Endothelial cell of umbilical vein (primary cell): Measurements from ENCODE around the gene CCDC88B. TPM values are rescaled to one million over a fixed set of nuclear protein-coding genes. Genes with fewer than 3 reads are reported as not detected.

Source experiments
- BruUV-seq: library from RNA; stranded (reverse); fragments of 400-500 nt; replicated peaks from 2 replicates; lab custom pipeline; 2021; lab: Mats Ljungman, UMichigan
- CTCF ChIA-PET: fragments of 300-600, 350-600 bp; sonication (Branson Sonifier 250); formaldehyde crosslinking; loops from one replicate; lab custom pipeline; 2021; ENCODE audit warnings: antibody characterized with exemption, inconsistent platforms; lab: Charles Lee
- POLR2A ChIA-PET: fragments of 300-600, 350-600 bp; sonication (Branson Sonifier 250); formaldehyde crosslinking; loops from one replicate; lab custom pipeline; 2021; ENCODE audit warnings: antibody characterized with exemption, inconsistent platforms; lab: Charles Lee
- DNase-seq: peaks from one replicate; pipeline ENCODE4 v3.0.0-alpha.2; 2011; ENCODE audit warnings: low read depth, low spot score
- FAIRE-seq: peaks from 2 replicates; lab custom pipeline; 2011; peaks lifted over from hg19 to GRCh38; lab: Jason Lieb, UNC
- H2AFZ ChIP-seq: 2 replicates; pipeline ENCODE4 v1.6.0; 2012; ENCODE audit warnings: low read depth, low read length, control low read depth, inconsistent platforms
- H3K27ac ChIP-seq: 2 replicates; pipeline ENCODE4 v1.5.1; 2011; ENCODE audit warnings: low read depth, mild to moderate bottlenecking, control low read depth, low read length, moderate library complexity; ENCODE audit not compliant: insufficient read depth
- H3K27me3 ChIP-seq, 2 experiments: 2 replicates each; pipeline versions ENCODE4 v1.6.0 to v1.6.1; 2011; ENCODE audit warnings: low read length in 2 of 2, mixed read lengths in 1 of 2; ENCODE audit not compliant: control insufficient read depth in 2 of 2, insufficient read depth in 2 of 2
- H3K36me3 ChIP-seq, 2 experiments: 2 replicates in 1 of 2; 3 replicates in 1 of 2; pipeline ENCODE4 v1.5.1; 2011; ENCODE audit warnings: low read length in 2 of 2, mild to moderate bottlenecking in 1 of 2, moderate library complexity in 1 of 2; ENCODE audit not compliant: control insufficient read depth in 2 of 2, insufficient read depth in 2 of 2; ENCODE audit errors: extremely low read depth in 1 of 2
- H3K4me1 ChIP-seq: 3 replicates; pipeline ENCODE4 v1.5.1; 2011; ENCODE audit warnings: mild to moderate bottlenecking, low read length; ENCODE audit not compliant: control insufficient read depth, insufficient read depth; ENCODE audit errors: extremely low read depth
- H3K4me2 ChIP-seq: 2 replicates; pipeline ENCODE4 v1.6.1; 2011; ENCODE audit warnings: low read length, control low read depth, mixed read lengths; ENCODE audit not compliant: insufficient read depth
- H3K4me3 ChIP-seq, 3 experiments: fragments of 200-600 bp in 1 of 3; sonication (generic), shearing (Covaris generic) in 1 of 3; replicated peaks in 1 of 3; 2 replicates each; pipeline ENCODE4 v1.5.1; 2011 to 2016; ENCODE audit warnings: control low read depth in 3 of 3, low read length in 3 of 3, mild to moderate bottlenecking in 2 of 3, inconsistent platforms in 1 of 3, low read depth in 1 of 3, moderate library complexity in 1 of 3; ENCODE audit not compliant: insufficient read depth in 1 of 3
- H3K79me2 ChIP-seq: 2 replicates; pipeline ENCODE4 v1.6.0; 2012; ENCODE audit warnings: low read length, inconsistent platforms; ENCODE audit not compliant: control insufficient read depth, insufficient read depth
- H3K9ac ChIP-seq: replicated peaks from 2 replicates; pipeline ENCODE3; 2011; ENCODE audit warnings: low read length, control low read depth; ENCODE audit not compliant: insufficient read depth; ENCODE audit errors: extremely low read depth
- H3K9me1 ChIP-seq: replicated peaks from 3 replicates; pipeline ENCODE4 v1.6.0; 2011; ENCODE audit warnings: mild to moderate bottlenecking, low read length; ENCODE audit not compliant: control insufficient read depth, insufficient read depth; ENCODE audit errors: extremely low read depth
- H3K9me3 ChIP-seq: replicated peaks from 2 replicates; pipeline ENCODE4 v1.5.1; 2012; ENCODE audit warnings: low read length, inconsistent platforms; ENCODE audit not compliant: control insufficient read depth, insufficient read depth
- H4K20me1 ChIP-seq: replicated peaks from 2 replicates; pipeline ENCODE3; 2011; ENCODE audit warnings: mild to moderate bottlenecking, low read length; ENCODE audit not compliant: control insufficient read depth, insufficient read depth; ENCODE audit errors: extremely low read depth
- EZH2 ChIP-seq: IDR thresholded peaks from 2 replicates; pipeline ENCODE4 v1.6.1; 2012; ENCODE audit warnings: borderline replicate concordance, low read depth, mild to moderate bottlenecking, moderate library complexity, low read length, inconsistent platforms; ENCODE audit not compliant: severe bottlenecking
- FOS ChIP-seq: IDR thresholded peaks from 2 replicates; pipeline ENCODE4 v1.6.1; 2011; ENCODE audit warnings: mild to moderate bottlenecking, low read length, moderate library complexity, borderline replicate concordance; ENCODE audit not compliant: insufficient read depth
- GATA2 ChIP-seq: IDR thresholded peaks from 2 replicates; pipeline ENCODE4 v1.7.0; 2011; ENCODE audit warnings: low read depth, mild to moderate bottlenecking, moderate library complexity, mixed read lengths, low read length; ENCODE audit not compliant: insufficient read length, insufficient read depth
- MYC ChIP-seq: IDR thresholded peaks from one replicate; pipeline ENCODE4 v1.6.1; 2011; ENCODE audit warnings: mild to moderate bottlenecking, low read depth, low read length
- POLR2A ChIP-seq: IDR thresholded peaks from 2 replicates; pipeline ENCODE4 v1.6.1; 2012; ENCODE audit warnings: low read depth, mild to moderate bottlenecking, control low read depth, low read length
- POLR2AphosphoS5 ChIP-seq: IDR thresholded peaks from 2 replicates; pipeline ENCODE4 v1.6.1; 2012; ENCODE audit warnings: low read depth, mild to moderate bottlenecking, control low read depth, low read length, moderate library complexity; ENCODE audit not compliant: insufficient read depth
- dilution Hi-C: fragments of 300-500 bp; cut with MboI; formaldehyde crosslinking; loops from one replicate; pipeline ENCODE4 v1.15.0; 2019; ENCODE audit warnings: low sequenced_read_pairs; ENCODE audit not compliant: extremely low pct_ligation_motif_present
- intact Hi-C: fragments of 100-400 bp; cut with micrococcal nuclease; formaldehyde crosslinking; loops from one replicate; pipeline ENCODE4 v1.10.0; 2022
- polyA plus RNA-seq, 4 experiments: library from polyadenylated mRNA; depleted of rRNA in 3 of 4; stranded (reverse) in 3 of 4; unstranded in 1 of 4; fragments of >200 nt; gene quantifications; 2 replicates each; pipeline versions ENCODE4 v1.2.1 to v1.2.3, GENCODE V29; 2011 to 2012; ENCODE audit warnings: missing spikeins in 1 of 4
- total RNA-seq: library from RNA; stranded (reverse); gene quantifications from 2 replicates; pipeline ENCODE4 v1.2.3, GENCODE V29; 2021
- TF ChIP-seq, protein P1 (sequence below), 2 donors: IDR thresholded peaks; 1 replicate in 1 of 2; 2 replicates in 1 of 2; pipeline ENCODE4 v1.5.1; 2011; ENCODE audit warnings: low read length in 2 of 2, mild to moderate bottlenecking in 2 of 2, moderate library complexity in 2 of 2, control low read depth in 1 of 2, inconsistent platforms in 1 of 2, low read depth in 1 of 2; ENCODE audit not compliant: insufficient read depth in 1 of 2; ENCODE audit errors: extremely low read depth in 1 of 2
- TF ChIP-seq, protein P2 (sequence below): IDR thresholded peaks from 2 replicates; pipeline ENCODE4 v1.6.1; 2011; ENCODE audit not compliant: insufficient read depth, insufficient read length

Gene CCDC88B
- total and polyA plus RNA-seq, 2 donors (not counting 3 experiments of a cell fraction or from before 2014, with no cell fraction given): 1.8 to 2.7 TPM

DNA sequence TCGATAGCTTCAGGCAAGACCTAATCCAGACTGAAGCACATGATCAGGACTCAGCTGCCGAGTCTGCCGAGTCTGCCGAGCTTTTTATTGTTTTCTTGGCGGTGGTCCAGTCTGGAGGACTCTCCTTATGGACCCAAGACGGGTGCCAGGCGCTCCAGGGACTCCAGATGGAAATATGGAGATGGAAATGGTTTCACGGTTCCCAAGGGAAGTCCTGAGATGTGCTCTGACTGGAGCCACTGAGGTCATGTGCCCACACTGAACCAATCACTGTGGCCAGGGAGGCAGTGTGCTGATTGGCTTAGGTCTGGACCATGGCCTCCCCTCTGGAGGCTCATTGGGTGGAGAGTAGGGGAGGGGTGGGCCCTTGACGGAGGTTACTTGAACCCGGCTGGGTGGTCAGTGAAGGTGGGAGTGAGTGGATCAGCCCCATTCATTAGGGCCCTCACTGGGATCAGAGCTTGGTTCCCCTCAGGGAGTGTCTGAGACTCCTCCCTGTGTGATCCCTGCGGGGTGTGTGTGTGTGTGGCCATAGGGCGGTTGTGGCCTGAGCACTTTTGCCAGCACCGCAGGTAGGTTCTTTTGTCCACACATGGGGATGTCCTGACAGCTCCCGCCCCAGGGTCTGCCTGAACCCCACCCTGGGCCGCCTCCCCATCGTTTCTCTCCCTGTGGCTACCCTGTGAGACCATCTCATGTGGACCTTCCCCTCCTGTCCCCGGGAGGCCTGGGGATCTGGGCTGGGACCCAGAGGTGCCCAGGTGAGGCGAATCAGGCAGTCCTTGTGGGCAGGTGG is 33.0 kb downstream of the CCDC88B start:
- H3K9me1 ChIP-seq: no peaks in the 10 kb centered on the region
- peaks cover 0 to 15% of the 10 kb centered on the region in 2 experiments for H3K36me3 ChIP-seq
- no peaks in the 10 kb centered on the region for H3K9me3 ChIP-seq
- H3K4me3 ChIP-seq: no peak overlapping the region
- peak; percentile 62 for FAIRE-seq
- no peak overlapping the region for H3K27ac ChIP-seq
- BruUV-seq: no TSS peak
- ChIA-PET POLR2A (no interaction called here), CTCF (no interaction called here)
- H3K79me2 ChIP-seq: no peaks in the 10 kb centered on the region
- no peak overlapping the region for H3K9ac ChIP-seq
- no peak overlapping the region for H2AFZ ChIP-seq
- H3K27me3 ChIP-seq: no peaks in the 10 kb centered on the region
- DNase-seq: no peak
- TF ChIP-seq, protein P1, sequence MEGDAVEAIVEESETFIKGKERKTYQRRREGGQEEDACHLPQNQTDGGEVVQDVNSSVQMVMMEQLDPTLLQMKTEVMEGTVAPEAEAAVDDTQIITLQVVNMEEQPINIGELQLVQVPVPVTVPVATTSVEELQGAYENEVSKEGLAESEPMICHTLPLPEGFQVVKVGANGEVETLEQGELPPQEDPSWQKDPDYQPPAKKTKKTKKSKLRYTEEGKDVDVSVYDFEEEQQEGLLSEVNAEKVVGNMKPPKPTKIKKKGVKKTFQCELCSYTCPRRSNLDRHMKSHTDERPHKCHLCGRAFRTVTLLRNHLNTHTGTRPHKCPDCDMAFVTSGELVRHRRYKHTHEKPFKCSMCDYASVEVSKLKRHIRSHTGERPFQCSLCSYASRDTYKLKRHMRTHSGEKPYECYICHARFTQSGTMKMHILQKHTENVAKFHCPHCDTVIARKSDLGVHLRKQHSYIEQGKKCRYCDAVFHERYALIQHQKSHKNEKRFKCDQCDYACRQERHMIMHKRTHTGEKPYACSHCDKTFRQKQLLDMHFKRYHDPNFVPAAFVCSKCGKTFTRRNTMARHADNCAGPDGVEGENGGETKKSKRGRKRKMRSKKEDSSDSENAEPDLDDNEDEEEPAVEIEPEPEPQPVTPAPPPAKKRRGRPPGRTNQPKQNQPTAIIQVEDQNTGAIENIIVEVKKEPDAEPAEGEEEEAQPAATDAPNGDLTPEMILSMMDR (IDR thresholded peaks at IDR 0.05; ENCODE audit: extremely low read depth in 1 of 2, insufficient read depth in 1 of 2, low read depth in 1 of 2, low read length in 2 of 2): no peak
- TF ChIP-seq POLR2A (no peak), POLR2AphosphoS5 (no peak)
- dilution Hi-C loops: no loop called here
- intact Hi-C loops: no loop called here
- no peaks in the 10 kb centered on the region for H3K4me1 ChIP-seq
- H3K4me2 ChIP-seq: no peak overlapping the region
- no peaks in the 10 kb centered on the region for H4K20me1 ChIP-seq

DNA sequence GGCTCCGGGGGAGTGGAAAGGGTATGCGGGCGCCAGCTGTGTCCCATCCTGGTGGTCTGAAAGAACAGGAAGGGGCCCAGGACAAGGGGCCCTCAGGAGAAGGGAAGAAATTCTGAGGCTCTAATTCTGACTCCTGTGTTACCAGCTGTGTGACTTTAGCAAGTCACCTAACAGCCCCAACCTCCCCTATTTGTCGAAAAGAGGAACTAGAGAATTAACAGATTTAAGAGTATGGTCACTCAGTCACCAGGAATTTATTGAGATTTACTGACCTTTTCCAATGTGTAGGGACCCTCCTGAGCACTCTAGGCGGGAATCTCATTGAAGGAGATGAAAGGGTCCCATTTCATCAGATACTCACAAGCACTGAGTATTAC is 33.6 kb downstream of the CCDC88B start:
- dilution Hi-C loops: no loop called here
- no peak overlapping the region for H3K27ac ChIP-seq
- TF ChIP-seq GATA2: no peak
- TF ChIP-seq, protein P2, sequence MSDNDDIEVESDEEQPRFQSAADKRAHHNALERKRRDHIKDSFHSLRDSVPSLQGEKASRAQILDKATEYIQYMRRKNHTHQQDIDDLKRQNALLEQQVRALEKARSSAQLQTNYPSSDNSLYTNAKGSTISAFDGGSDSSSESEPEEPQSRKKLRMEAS: no peak
- TF ChIP-seq FOS: no peak
- no peak for TF ChIP-seq MYC
- TF ChIP-seq, protein P1 (IDR thresholded peaks at IDR 0.05; ENCODE audit: extremely low read depth in 1 of 2, insufficient read depth in 1 of 2, low read depth in 1 of 2, low read length in 2 of 2): no peak
- TF ChIP-seq POLR2AphosphoS5: no peak
- no peak for TF ChIP-seq EZH2
- ChIA-PET POLR2A (no interaction called here), CTCF (interaction anchor here (1.3 kb wide), 1 partner anchor 42 kb away, joined by 3 read pairs; no protein-coding TSS in a partner anchor)
- FAIRE-seq: no peak
- no peak overlapping the region for H3K9ac ChIP-seq
- BruUV-seq: no TSS peak
- H4K20me1 ChIP-seq: no peaks in the 10 kb centered on the region
- no peaks in the 10 kb centered on the region for H3K4me1 ChIP-seq
- H3K9me1 ChIP-seq: no peaks in the 10 kb centered on the region
- no peaks in the 10 kb centered on the region for H3K27me3 ChIP-seq
- no peak for DNase-seq
- H3K4me2 ChIP-seq: no peak overlapping the region
- H3K79me2 ChIP-seq: no peaks in the 10 kb centered on the region
- no peaks in the 10 kb centered on the region for H3K9me3 ChIP-seq
- no peak overlapping the region for H2AFZ ChIP-seq
- H3K4me3 ChIP-seq: no peak overlapping the region
- peaks cover 0 to 15% of the 10 kb centered on the region in 2 experiments for H3K36me3 ChIP-seq
- intact Hi-C loops: no loop called here
